Right lobe of liver (tissue), 6 donors: ENCODE data around the gene AAMP. TPM values are rescaled to one million over a fixed set of nuclear protein-coding genes. Genes with fewer than 3 reads are reported as not detected.

ENCODE experiments used
- ATAC-seq, 4 donors: fragments of 200-7000 bp; cut with Tn5 transposase; one replicate each; pipeline ENCODE4 v1.9.1; 2020; ENCODE audit warnings: mild to moderate bottlenecking in 4 of 4, moderate library complexity in 4 of 4
- DNase-seq, 3 donors: peaks; one replicate each; pipeline ENCODE4 v3.0.0-alpha.2; 2020
- H3K27ac ChIP-seq, 3 donors: fragments of 200-600 bp; one replicate each; pipeline ENCODE4 v1.8.0; 2022
- H3K27me3 ChIP-seq, 2 donors: fragments of 200-600 bp; one replicate each; pipeline ENCODE4 v1.8.0; 2022
- H3K36me3 ChIP-seq, 4 donors: fragments of 200-600 bp; sonication (generic) in 1 of 4; one replicate each; pipeline versions ENCODE4 v1.5.1 to v1.8.0; 2017 to 2022; ENCODE audit warnings: control low read depth in 1 of 4
- H3K4me1 ChIP-seq, 4 donors: fragments of 200-600 bp; sonication (generic) in 1 of 4; one replicate each; pipeline versions ENCODE4 v1.5.1 to v1.8.0; 2017 to 2022; ENCODE audit warnings: control low read depth in 1 of 4
- H3K4me3 ChIP-seq, 3 donors: fragments of 200-600 bp; one replicate each; pipeline ENCODE4 v1.8.0; 2022
- H3K9me3 ChIP-seq, 4 donors: fragments of 200-600 bp; sonication (generic) in 1 of 4; one replicate each; pipeline versions ENCODE4 v1.5.1 to v1.8.0; 2017 to 2022; ENCODE audit warnings: control low read depth in 1 of 4
- CTCF ChIP-seq, 4 donors: fragments of 200-600 bp in 3 of 4; fragments of 450-650 bp in 1 of 4; IDR thresholded peaks; one replicate each; pipeline versions ENCODE4 v1.5.1 to v1.8.0; 2016 to 2022; ENCODE audit warnings: antibody characterized with exemption in 4 of 4, mild to moderate bottlenecking in 2 of 4
- POLR2A ChIP-seq: fragments of 450-650 bp; IDR thresholded peaks from one replicate; pipeline ENCODE4 v1.6.1; 2017; ENCODE audit warnings: antibody characterized with exemption, mild to moderate bottlenecking
- WGBS: methylation state at CpG from one replicate; pipeline ENCODE4 v1.1.6; 2018; ENCODE audit warnings: low coverage, low lambda C conversion rate; ENCODE audit not compliant: insufficient coverage; ENCODE audit errors: missing lambda C conversion rate; 5-methylcytosine and 5-hydroxymethylcytosine counted together
- intact Hi-C, 2 donors: fragments of 100-400 bp; cut with DNase I; formaldehyde crosslinking; loops; one replicate each; pipeline versions ENCODE4 v1.11.2 to v1.14.1; 2022
- microRNA-seq, 2 donors: library from miRNA; unstranded; fragments of <30 nt; microRNA quantifications; one replicate each; pipeline ENCODE4, GENCODE V29; 2019 to 2020
- total RNA-seq, 6 experiments: library from RNA; depleted of rRNA in 2 of 6; stranded (reverse); fragments of >200 nt in 2 of 6; fragmentation: NEBNext Ultra II Directional in 3 of 6; extraction: Animal tissue kit (Norgen Biotek cat#: 25700) in 3 of 6; gene quantifications; one replicate each; pipeline versions ENCODE4 v1.1.0 to v1.2.4, GENCODE V29; 2016 to 2023
- donor health status: DM: no; HTN: yes; CAD: no.
- donor health status: DM: no; HTN: no; CAD: no.
- donor health status: DM: no; HTN: no; CAD: no.
- donor health status: DM: no; HTN: yes; CAD: no.
- donor health status: DM: no; HTN: yes; CAD: no.

The AAMP gene
- total RNA-seq, 6 experiments from 2014 or later = 40.0 to 99.5 (median 45.2) TPM

GRCh38 chr2:218216674-218217359 is 53.1 kb downstream of the AAMP start, which contains the start of gene ARPC2:
ARPC2 (plus strand) TSS chr2:218217189; CDS start chr2:218217471, 282 bp downstream.
- ATAC-seq (peak; percentile 97 to 99 (median 98)), DNase-seq (peak; percentile 95 to 96 (median 96))
- WGBS = 1% methylated on average over 16 of the region's 60 CpGs
- H3K4me1 ChIP-seq = peaks cover 0 to 24% (median 7%) of the 10 kb centered on the region in 4 donors
- TF ChIP-seq POLR2A (peak; percentile 88), CTCF (IDR thresholded peaks at IDR 0.05) (peak in 1 of 4 donors; percentile 43)
- peak within 1 kb of the TSS; percentile 83 to 91 (median 84) for H3K4me3 ChIP-seq
- peak within 1 kb of the TSS; percentile 72 to 92 (median 91) for H3K27ac ChIP-seq
- peaks cover 0 to 2% (median 0%) of the 10 kb centered on the region in 4 donors for H3K36me3 ChIP-seq
- no peaks in the 10 kb centered on the region for H3K27me3 ChIP-seq
- H3K9me3 ChIP-seq = no peaks in the 10 kb centered on the region
- intact Hi-C loops = no loop called here

DNA sequence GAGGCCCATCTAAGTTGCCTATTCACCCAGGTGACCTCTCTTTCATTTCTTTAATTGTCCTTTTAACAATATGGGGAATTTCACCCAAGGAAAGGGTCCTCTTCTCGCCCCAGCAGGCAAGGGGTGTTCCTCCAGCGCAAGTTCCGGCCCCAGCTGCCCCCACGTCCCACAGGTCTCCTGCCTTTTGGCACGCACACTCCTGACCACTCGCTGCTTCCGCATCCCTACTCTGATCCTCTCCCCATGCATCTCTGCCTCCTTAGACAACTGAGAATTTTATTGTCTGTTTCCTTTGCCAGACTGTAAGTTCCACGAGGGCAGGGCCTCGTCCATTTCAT is 53.6 kb downstream of the AAMP start:
- peaks cover 0 to 19% (median 6%) of the 10 kb centered on the region in 4 donors for H3K4me1 ChIP-seq
- no peaks in the 10 kb centered on the region for H3K27me3 ChIP-seq
- intact Hi-C loops = no loop called here
- H3K36me3 ChIP-seq = no peaks in the 10 kb centered on the region
- ATAC-seq = peak in 2 of 4 donors; percentile 1 to 2
- H3K27ac ChIP-seq = peak overlapping the region; percentile 64 to 92 (median 91)
- peak overlapping the region; percentile 83 to 91 (median 84) for H3K4me3 ChIP-seq
- WGBS = 46% methylated on average over 9 of the region's 9 CpGs
- no peaks in the 10 kb centered on the region for H3K9me3 ChIP-seq
- no peak for TF ChIP-seq CTCF (IDR thresholded peaks at IDR 0.05)
- no peak for TF ChIP-seq POLR2A
- peak in 1 of 3 donors; percentile 39 for DNase-seq

Small RNA genes lying within 50 kb of the gene (microRNA-seq; reads per million reads assigned to microRNA genes)
- 4.9 to 7.7 reads per million in 2 donors for gene MIR6513

Other genes with a start within 250 kb of the AAMP start
- gene RUFY4, start 200.9 kb downstream of the AAMP start, total RNA-seq = under 1 TPM in 3 of 6 experiments, not detected in 3; 0.11 to 0.55 (median 0.23) TPM
- 1 to 10 TPM in 4 of 6 experiments, under 1 TPM in 2; 0.81 to 2.6 (median 1.2) TPM for gene CXCR2, start 144.1 kb downstream of the AAMP start, total RNA-seq
- gene CXCR1, start 103.2 kb downstream of the AAMP start, total RNA-seq = 1 to 10 TPM in 2 of 6 experiments, under 1 TPM in 4; 0.40 to 1.6 (median 0.74) TPM
- 100 to 1,000 TPM in 1 of 6 experiments, 10 to 100 TPM in 5; 54.9 to 110 (median 78.1) TPM for gene ARPC2, start 52.9 kb downstream of the AAMP start, total RNA-seq
- 1 to 10 TPM in 2 of 6 experiments, under 1 TPM in 4; 0.56 to 3.2 (median 0.94) TPM for gene GPBAR1, start 9.1 kb downstream of the AAMP start, total RNA-seq
- gene PNKD, start 382 bp upstream of the AAMP start, total RNA-seq = 100 to 1,000 TPM in 4 of 6 experiments, 10 to 100 TPM in 2; 78.5 to 137 (median 115) TPM
- gene TMBIM1, start 22.4 kb upstream of the AAMP start, total RNA-seq = 100 to 1,000 TPM; 101 to 160 (median 126) TPM
- gene CATIP, start 86.7 kb upstream of the AAMP start, total RNA-seq = not detected
- 10 to 100 TPM in 3 of 6 experiments, 1 to 10 TPM in 3; 4.2 to 13.2 (median 11.0) TPM for gene SLC11A1, start 112.1 kb upstream of the AAMP start, total RNA-seq
- 10 to 100 TPM; 55.1 to 95.9 (median 75.6) TPM for gene CTDSP1, start 129.7 kb upstream of the AAMP start, total RNA-seq
- 100 to 1,000 TPM in 1 of 6 experiments, 10 to 100 TPM in 2, 1 to 10 TPM in 3; 2.1 to 118 (median 19.1) TPM for gene VIL1, start 149.0 kb upstream of the AAMP start, total RNA-seq